C4-2B (cell line): ENCODE data around the gene STEAP4.

Source experiments
- ZFX ChIP-seq: fragments of 450-650 bp; IDR thresholded peaks from 2 replicates; pipeline ENCODE4 v1.6.1; 2017
- TF ChIP-seq, protein P1 (sequence below): fragments of 450-650 bp; conservative IDR thresholded peaks from 2 replicates; pipeline ENCODE4 v1.5.1; 2017; ENCODE audit warnings: mild to moderate bottlenecking

DNA sequence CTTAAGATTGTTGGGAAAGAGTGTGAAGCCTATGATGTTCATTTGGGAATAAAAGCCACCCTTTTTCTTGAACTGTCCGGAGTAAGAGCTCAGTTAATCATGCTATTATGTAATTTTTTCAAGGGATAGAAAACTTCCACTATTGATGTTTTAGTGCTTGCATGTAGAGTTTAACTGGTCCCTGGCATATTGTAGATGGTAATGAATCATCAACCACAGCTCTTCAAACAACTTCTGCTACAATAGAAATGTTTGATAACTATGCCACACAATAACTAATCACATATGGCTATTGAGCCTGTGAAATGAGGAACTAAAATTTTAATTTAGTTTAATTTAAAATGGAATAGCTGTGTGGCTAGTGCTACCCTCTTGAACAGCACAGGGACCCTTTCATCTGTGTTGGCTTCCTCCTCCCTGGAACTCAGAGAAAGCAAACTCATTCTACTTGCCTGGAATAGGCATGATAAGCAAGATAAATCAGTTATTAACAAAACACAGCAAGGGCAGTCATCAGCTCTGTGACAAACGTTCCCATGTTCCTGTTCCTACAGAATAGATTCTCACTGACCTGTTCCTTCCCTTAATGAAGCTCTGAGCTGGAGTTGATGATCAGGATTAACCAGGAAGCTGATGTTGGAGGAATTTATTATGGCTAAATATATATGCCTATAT is 82.0 kb downstream of the STEAP4 start:
- TF ChIP-seq, protein P1, sequence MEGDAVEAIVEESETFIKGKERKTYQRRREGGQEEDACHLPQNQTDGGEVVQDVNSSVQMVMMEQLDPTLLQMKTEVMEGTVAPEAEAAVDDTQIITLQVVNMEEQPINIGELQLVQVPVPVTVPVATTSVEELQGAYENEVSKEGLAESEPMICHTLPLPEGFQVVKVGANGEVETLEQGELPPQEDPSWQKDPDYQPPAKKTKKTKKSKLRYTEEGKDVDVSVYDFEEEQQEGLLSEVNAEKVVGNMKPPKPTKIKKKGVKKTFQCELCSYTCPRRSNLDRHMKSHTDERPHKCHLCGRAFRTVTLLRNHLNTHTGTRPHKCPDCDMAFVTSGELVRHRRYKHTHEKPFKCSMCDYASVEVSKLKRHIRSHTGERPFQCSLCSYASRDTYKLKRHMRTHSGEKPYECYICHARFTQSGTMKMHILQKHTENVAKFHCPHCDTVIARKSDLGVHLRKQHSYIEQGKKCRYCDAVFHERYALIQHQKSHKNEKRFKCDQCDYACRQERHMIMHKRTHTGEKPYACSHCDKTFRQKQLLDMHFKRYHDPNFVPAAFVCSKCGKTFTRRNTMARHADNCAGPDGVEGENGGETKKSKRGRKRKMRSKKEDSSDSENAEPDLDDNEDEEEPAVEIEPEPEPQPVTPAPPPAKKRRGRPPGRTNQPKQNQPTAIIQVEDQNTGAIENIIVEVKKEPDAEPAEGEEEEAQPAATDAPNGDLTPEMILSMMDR, result no peak
- TF ChIP-seq ZFX, result no peak
